Transverse colon (tissue), 4 donors: ENCODE data around the gene ALDH3A1.

ENCODE experiments used
- CTCF ChIP-seq, 5 experiments: fragments of 200-600 bp in 3 of 5; fragments of 450-650 bp in 2 of 5; sonication (generic) in 3 of 5; IDR thresholded peaks; 1 replicate in 2 of 5; 2 replicates in 3 of 5; pipeline ENCODE4 v1.5.1; 2016 to 2017; ENCODE audit warnings: antibody characterized with exemption in 5 of 5, inconsistent platforms in 3 of 5, mild to moderate bottlenecking in 2 of 5, moderate library complexity in 1 of 5
- POLR2A ChIP-seq: fragments of 450-650 bp; IDR thresholded peaks from one replicate; pipeline ENCODE4 v1.6.1; 2016; ENCODE audit warnings: antibody characterized with exemption, mild to moderate bottlenecking, moderate library complexity
- POLR2AphosphoS5 ChIP-seq, 3 donors: sonication (generic); formaldehyde crosslinking; IDR thresholded peaks; one replicate each; pipeline ENCODE4 v1.6.1; 2016; ENCODE audit warnings: antibody characterized with exemption in 3 of 3

GRCh38 chr17:19703106-19703827 lies 44.8 kb downstream of the ALDH3A1 start:
- TF ChIP-seq POLR2AphosphoS5 (IDR thresholded peaks at IDR 0.05) (no peak), CTCF (IDR thresholded peaks at IDR 0.05) (no peak), POLR2A (no peak)
